ENCODE measurements around the gene TMEM132D.

The TMEM132D gene

GRCh38 chr12:129672110-129672509 lies 231.7 kb downstream of the TMEM132D start:
- DNase-seq (ENCODE audit: low read depth in 1 of 2, low spot score in 1 of 2), result no peak

- DNase-seq (ENCODE audit: low read depth in 1 of 2, low spot score in 1 of 2), result no peak
These were observed 233.4 kb downstream of the TMEM132D start for GRCh38 chr12:129670256-129670920.

DNA sequence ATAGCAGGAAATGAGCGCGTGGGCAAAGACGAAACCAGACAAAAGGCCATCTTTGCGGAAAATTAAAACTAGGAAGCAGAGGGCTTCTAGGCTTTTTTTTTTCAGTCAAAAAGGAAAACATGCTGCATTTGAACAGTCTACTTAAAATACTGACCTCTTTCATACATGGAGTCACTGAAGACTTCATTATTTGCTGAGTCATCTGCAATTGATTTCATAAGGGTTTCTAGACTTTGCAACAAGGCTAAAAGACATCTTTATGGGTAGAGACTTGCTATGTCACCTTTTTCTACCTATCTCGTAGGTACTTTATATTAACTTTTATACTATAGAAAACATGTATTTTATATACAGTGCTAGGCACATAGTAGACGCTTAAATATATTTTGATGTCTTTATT lies 238.4 kb downstream of the TMEM132D start:
- DNase-seq (ENCODE audit: low read depth in 1 of 2, low spot score in 1 of 2), result no peak

- no peak for DNase-seq (ENCODE audit: low read depth in 1 of 2, low spot score in 1 of 2)
These were observed 241.6 kb downstream of the TMEM132D start for GRCh38 chr12:129662234-129662633.

DNA sequence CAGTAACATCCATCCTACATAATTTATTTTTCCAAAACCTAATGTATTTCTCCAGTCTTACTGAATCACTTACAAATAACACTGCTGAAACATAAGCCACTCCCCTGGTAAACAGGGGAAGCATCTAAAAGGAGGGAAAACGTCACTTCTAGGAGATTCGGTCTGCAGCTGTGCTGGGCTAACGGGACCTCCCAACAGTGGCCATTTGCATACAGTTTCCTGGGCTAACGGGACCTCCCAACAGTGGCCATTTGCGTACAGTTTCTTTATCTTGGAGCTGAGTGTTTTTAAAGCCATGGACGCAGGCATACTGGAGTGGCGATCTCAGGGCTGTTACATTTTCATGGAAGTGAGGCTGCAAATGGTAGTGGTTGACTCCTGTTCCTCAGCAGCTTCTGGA lies 242.9 kb downstream of the TMEM132D start:
- no peak for DNase-seq (ENCODE audit: low read depth in 1 of 2, low spot score in 1 of 2)

GRCh38 chr12:129659961-129660622 lies 243.7 kb downstream of the TMEM132D start:
- no peak for DNase-seq (ENCODE audit: low read depth in 1 of 2, low spot score in 1 of 2)

DNA sequence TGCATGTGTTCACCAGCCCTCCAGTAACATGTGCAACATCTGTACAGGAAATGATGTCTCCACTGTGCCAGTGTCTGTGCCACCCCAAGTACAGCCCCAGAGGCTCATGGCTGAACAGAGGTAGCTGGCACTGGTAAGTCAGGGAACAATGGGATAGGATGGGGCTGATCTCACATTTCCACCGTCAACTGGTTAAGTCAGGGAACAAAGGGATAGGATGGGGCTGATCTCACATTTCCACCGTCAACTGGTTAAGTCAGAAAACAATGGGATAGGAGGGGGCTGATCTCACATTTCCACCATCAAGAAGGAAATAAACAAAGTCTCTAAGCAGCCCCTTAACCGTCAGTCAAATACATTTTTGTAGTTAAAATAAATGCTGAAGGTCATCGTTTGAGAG lies 246.6 kb downstream of the TMEM132D start:
- DNase-seq (ENCODE audit: low read depth in 1 of 2, low spot score in 1 of 2), result no peak

GRCh38 chr12:129651951-129652350 lies 251.9 kb downstream of the TMEM132D start:
- DNase-seq (ENCODE audit: low read depth in 1 of 2, low spot score in 1 of 2), result no peak

DNA sequence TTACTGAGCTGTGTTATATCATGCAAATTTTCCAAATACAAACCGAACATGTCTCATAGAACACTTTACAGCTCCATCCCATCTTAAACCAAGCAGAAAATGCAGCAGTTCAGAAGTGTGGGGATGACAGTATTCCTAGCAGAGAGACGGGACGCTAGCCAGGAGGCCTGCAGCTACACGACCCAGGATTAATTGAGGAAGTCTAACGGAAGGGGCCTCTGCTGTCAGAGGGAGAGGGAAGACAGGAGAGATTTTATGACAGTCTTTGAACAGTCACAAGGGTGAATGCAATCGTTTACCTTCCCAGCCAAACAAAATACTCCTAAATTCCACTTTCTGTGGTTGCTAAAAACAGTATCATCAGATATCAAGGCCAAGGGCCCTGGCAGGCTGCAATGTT lies 261.9 kb downstream of the TMEM132D start:
- DNase-seq (ENCODE audit: low read depth in 1 of 2, low spot score in 1 of 2), result no peak

GRCh38 chr12:129635021-129635685 lies 268.7 kb downstream of the TMEM132D start:
- no peak for DNase-seq (ENCODE audit: low read depth in 1 of 2, low spot score in 1 of 2)

GRCh38 chr12:129631316-129631715 lies 272.5 kb downstream of the TMEM132D start:
- no peak for DNase-seq (ENCODE audit: low read depth in 1 of 2, low spot score in 1 of 2)

GRCh38 chr12:129629901-129630300 lies 273.9 kb downstream of the TMEM132D start:
- no peak for DNase-seq (ENCODE audit: low read depth in 1 of 2, low spot score in 1 of 2)

DNA sequence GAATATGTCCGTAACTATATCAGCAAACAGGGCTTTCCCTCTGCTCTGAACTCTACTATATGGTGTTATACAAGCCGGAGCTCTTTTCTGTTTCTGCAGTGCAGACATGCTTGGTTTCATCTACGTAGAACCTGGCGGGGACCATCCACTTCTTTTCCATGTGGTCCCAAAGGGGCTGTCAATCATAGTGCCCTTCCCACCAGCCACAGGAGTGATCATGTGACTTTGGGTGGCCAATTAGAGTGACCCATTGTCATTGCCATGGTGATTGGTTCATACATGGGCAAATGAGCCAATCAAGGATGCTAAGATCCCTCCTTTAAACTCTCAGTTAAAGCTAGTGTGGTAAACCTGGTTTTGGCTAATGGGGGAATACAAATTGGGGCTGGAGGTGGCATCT lies 281.3 kb downstream of the TMEM132D start:
- DNase-seq (ENCODE audit: low read depth in 1 of 2, low spot score in 1 of 2), result no peak

DNA sequence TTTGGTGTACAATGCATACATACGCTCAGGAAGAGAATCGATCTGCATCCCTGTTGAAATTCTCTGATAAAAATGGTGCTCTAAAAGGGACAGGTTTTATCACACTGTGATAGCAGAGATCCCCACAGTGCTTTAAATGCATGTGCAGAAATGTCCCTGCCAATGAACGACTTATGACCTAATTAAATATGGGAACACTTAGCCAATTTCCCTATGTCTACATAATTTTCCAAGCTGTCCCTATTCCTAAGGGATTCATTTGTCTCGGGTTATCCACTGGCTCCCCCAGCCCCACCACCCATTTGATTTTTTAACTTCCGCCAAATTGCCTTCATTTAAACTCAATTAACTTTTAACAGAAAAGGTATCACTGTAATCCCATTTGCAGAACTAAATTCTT lies 284.6 kb downstream of the TMEM132D start:
- no peak for DNase-seq (ENCODE audit: low read depth in 1 of 2, low spot score in 1 of 2)

DNA sequence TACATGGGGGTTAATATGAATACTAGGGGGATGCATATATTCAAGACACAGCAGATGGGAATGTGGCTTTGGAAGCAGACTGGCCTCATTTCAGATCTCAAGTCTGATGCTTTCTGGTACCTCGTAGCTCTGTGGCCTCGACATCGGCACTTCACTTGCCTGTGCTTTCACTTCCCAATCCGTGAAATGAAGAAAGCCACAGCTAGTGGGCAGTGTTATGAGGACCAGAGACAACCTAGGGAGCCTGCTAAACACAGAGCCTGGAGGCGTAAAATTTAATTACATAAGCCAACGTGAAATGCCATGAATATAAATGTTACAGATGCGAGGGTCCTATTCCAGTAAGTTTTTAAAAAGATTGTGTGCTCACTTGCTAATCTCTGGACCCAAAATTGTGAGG lies 286.0 kb downstream of the TMEM132D start:
- DNase-seq (ENCODE audit: low read depth in 1 of 2, low spot score in 1 of 2), result no peak

DNA sequence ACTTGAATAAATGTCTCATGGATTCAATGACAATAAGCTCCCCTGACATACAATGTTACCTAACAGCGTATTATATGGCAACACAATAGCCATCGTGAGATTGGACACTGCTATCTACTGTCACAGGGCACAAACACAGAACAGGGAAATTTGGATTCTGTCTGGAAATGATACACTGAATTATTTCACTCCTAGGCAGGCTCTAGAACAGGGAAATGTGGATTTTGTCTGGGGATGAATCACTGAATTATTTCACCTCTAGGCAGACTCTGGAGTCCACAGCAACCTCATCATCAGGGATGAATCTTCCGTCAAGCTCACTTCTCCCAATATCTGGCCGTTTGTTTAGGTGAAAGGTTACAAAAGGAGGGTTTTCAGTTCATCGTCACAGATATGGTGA lies 288.8 kb downstream of the TMEM132D start:
- no peak for DNase-seq (ENCODE audit: low read depth in 1 of 2, low spot score in 1 of 2)

GRCh38 chr12:129614221-129614885 lies 289.5 kb downstream of the TMEM132D start:
- no peak for DNase-seq (ENCODE audit: low read depth in 1 of 2, low spot score in 1 of 2)

GRCh38 chr12:129613314-129613713 lies 290.5 kb downstream of the TMEM132D start:
- DNase-seq (ENCODE audit: low read depth in 1 of 2, low spot score in 1 of 2), result no peak

- no peak for DNase-seq (ENCODE audit: low read depth in 1 of 2, low spot score in 1 of 2)
These were observed 293.2 kb downstream of the TMEM132D start for GRCh38 chr12:129610601-129611120.

DNA sequence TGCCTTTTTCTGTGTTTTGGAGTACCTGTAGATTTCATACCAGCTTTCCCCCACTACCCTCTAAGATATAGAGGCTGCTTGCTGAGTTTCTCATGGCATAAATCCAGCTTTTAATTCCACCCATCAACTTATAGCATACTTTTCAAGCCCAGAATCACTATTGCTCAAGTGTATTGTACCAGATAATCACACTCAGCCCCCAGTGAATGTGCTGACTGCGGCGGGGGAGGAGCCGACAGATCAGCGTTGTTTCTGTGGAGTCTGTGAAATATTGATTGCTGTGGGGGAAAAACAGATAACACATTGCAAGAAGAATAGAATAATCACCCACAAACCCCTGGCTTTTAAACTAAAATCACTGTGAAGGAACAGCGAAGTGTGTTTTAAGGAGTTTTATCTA lies 296.1 kb downstream of the TMEM132D start:
- no peak for DNase-seq (ENCODE audit: low read depth in 1 of 2, low spot score in 1 of 2)

GRCh38 chr12:129607301-129607700 lies 296.5 kb downstream of the TMEM132D start:
- DNase-seq (ENCODE audit: low read depth in 1 of 2, low spot score in 1 of 2), result no peak

DNA sequence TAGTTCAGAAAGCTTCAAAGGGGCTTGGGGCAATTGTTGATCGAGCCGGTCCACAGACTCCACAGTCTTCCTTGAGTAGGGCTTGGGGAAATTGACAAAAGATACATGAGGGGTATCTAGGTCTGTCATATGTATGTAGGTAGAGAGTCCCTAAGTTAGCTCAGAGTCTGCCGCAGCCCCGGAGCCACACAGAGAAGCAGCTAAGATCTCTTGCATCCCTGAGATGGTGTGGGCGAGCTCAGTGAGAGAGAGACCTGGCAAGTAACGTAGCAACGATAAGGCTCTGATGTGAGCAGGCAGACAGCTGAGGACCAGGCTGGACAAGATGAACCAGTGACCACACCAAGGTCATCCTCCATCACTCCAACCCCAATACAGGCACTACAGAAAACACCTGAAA lies 297.6 kb downstream of the TMEM132D start:
- DNase-seq (ENCODE audit: low read depth in 1 of 2, low spot score in 1 of 2), result no peak
